GM18873 (cell line): ENCODE measurements around the gene VPS37D.
"Not testable (repeated sequence)": the region's sequence is repeated elsewhere in the genome, so short reads cannot be mapped to it uniquely, and the experiment has no call there.

Source experiments
- ATAC-seq: cut with Tn5 transposase; IDR thresholded peaks from one replicate; pipeline ENCODE4 v1.9.1; 2021; ENCODE audit warnings: mild to moderate bottlenecking, moderate library complexity, moderate number of reproducible peaks; ENCODE audit not compliant: unreplicated experiment, low FRiP score

Gene VPS37D

GRCh38 chr7:73645643-73646174 is 21.9 kb upstream of the VPS37D start:
- no peak for ATAC-seq

- no peak for ATAC-seq
Measured at GRCh38 chr7:73646785-73647724, 20.6 kb upstream of the VPS37D start.

- ATAC-seq: no peak
Measured at GRCh38 chr7:73647725-73648592, 19.7 kb upstream of the VPS37D start.

- ATAC-seq: no peak
Measured at GRCh38 chr7:73648593-73649332, 18.9 kb upstream of the VPS37D start.

- no peak for ATAC-seq
Measured at GRCh38 chr7:73649576-73649975, 18.1 kb upstream of the VPS37D start.

- no peak for ATAC-seq
Measured at GRCh38 chr7:73650524-73650923, 17.1 kb upstream of the VPS37D start.

GRCh38 chr7:73652541-73652949 is 15.1 kb upstream of the VPS37D start:
- ATAC-seq: no peak

- not testable (repeated sequence) for ATAC-seq
Measured at GRCh38 chr7:73655309-73655708, 12.3 kb upstream of the VPS37D start.

- ATAC-seq: no peak
Measured at GRCh38 chr7:73659983-73660382, 7.6 kb upstream of the VPS37D start.

- not testable (repeated sequence) for ATAC-seq
Measured at GRCh38 chr7:73660594-73660993, 7.0 kb upstream of the VPS37D start.

GRCh38 chr7:73663033-73663432 is 4.6 kb upstream of the VPS37D start:
- ATAC-seq: no peak

- no peak for ATAC-seq
Measured at GRCh38 chr7:73668103-73668885, 663 bp downstream of the VPS37D start.

- no peak for ATAC-seq
Measured at GRCh38 chr7:73668886-73669230, 1.2 kb downstream of the VPS37D start.

- no peak for ATAC-seq
Measured at GRCh38 chr7:73669288-73669701, 1.7 kb downstream of the VPS37D start.

GRCh38 chr7:73669858-73670385 is 2.3 kb downstream of the VPS37D start:
- ATAC-seq: no peak

GRCh38 chr7:73671322-73671661 is 3.7 kb downstream of the VPS37D start:
- no peak for ATAC-seq

- ATAC-seq: no peak
Measured at GRCh38 chr7:73671857-73672445, 4.3 kb downstream of the VPS37D start.

- ATAC-seq: no peak
Measured at GRCh38 chr7:73674468-73675124, 7.0 kb downstream of the VPS37D start.

- ATAC-seq: not testable (repeated sequence)
Measured at GRCh38 chr7:73676062-73676461, 8.4 kb downstream of the VPS37D start.
